WTC11 (cell line): Measurements from ENCODE around the gene PRPF40B.

Experiments used
- CREB1 ChIP-seq: sonication (generic); formaldehyde crosslinking; IDR thresholded peaks from 2 replicates; pipeline ENCODE4 v1.8.0; 2023; ENCODE audit warnings: mild to moderate bottlenecking, missing genetic modification reagents
- CREM ChIP-seq: sonication (generic); formaldehyde crosslinking; IDR thresholded peaks from 2 replicates; pipeline ENCODE4 v1.8.1; 2022; ENCODE audit warnings: mild to moderate bottlenecking, missing genetic modification reagents, moderate library complexity
- NFE2L1 ChIP-seq: sonication (generic); formaldehyde crosslinking; IDR thresholded peaks from 2 replicates; pipeline ENCODE4 v1.8.1; 2023; ENCODE audit warnings: missing genetic modification reagents
- NFYB ChIP-seq: sonication (generic); formaldehyde crosslinking; conservative IDR thresholded peaks from 2 replicates; pipeline ENCODE4 v1.8.0; 2022; ENCODE audit warnings: low read depth, missing genetic modification reagents
- NR1H2 ChIP-seq: sonication (generic); formaldehyde crosslinking; IDR thresholded peaks from 2 replicates; pipeline ENCODE4 v1.9.0; 2021; ENCODE audit warnings: mild to moderate bottlenecking, moderate library complexity, missing genetic modification reagents
- OVOL2 ChIP-seq: fragments of 250-450 bp; sonication (Bioruptor Pico); IDR thresholded peaks from 2 replicates; pipeline ENCODE4 v1.9.0; 2021; ENCODE audit warnings: mild to moderate bottlenecking, borderline replicate concordance
- SOX15 ChIP-seq: fragments of 250-450 bp; sonication (Bioruptor Pico); IDR thresholded peaks from 2 replicates; pipeline ENCODE4 v1.9.0; 2021; ENCODE audit warnings: mild to moderate bottlenecking
- TP53 ChIP-seq: sonication (generic); formaldehyde crosslinking; IDR thresholded peaks from 2 replicates; pipeline ENCODE4 v1.8.1; 2023; ENCODE audit warnings: mild to moderate bottlenecking, missing genetic modification reagents
- ZNF263 ChIP-seq: sonication (generic); formaldehyde crosslinking; IDR thresholded peaks from 2 replicates; pipeline ENCODE4 v1.8.1; 2022; ENCODE audit warnings: low read depth, mild to moderate bottlenecking, moderate library complexity, missing genetic modification reagents
- TF ChIP-seq, protein P1 (sequence below): fragments of 200-600 bp; IDR thresholded peaks from 2 replicates; pipeline ENCODE4 v1.8.0; 2022; ENCODE audit warnings: antibody characterized with exemption
- TF ChIP-seq, protein P2 (sequence below): sonication (generic); formaldehyde crosslinking; conservative IDR thresholded peaks from 2 replicates; pipeline ENCODE4 v1.8.1; 2023; ENCODE audit warnings: mild to moderate bottlenecking, low read depth, missing genetic modification reagents, moderate library complexity
- TF ChIP-seq, protein P3 (sequence below): sonication (generic); formaldehyde crosslinking; IDR thresholded peaks from 2 replicates; pipeline ENCODE4 v1.8.0; 2022; ENCODE audit warnings: mild to moderate bottlenecking, missing genetic modification reagents
- TF ChIP-seq, protein P4 (sequence below): sonication (generic); formaldehyde crosslinking; IDR thresholded peaks from 2 replicates; pipeline ENCODE4 v1.8.0; 2022; ENCODE audit warnings: mild to moderate bottlenecking, missing genetic modification reagents
- TF ChIP-seq, protein P5 (sequence below): sonication (generic); formaldehyde crosslinking; IDR thresholded peaks from 2 replicates; pipeline ENCODE4 v1.8.1; 2023; ENCODE audit warnings: mild to moderate bottlenecking, missing genetic modification reagents

DNA sequence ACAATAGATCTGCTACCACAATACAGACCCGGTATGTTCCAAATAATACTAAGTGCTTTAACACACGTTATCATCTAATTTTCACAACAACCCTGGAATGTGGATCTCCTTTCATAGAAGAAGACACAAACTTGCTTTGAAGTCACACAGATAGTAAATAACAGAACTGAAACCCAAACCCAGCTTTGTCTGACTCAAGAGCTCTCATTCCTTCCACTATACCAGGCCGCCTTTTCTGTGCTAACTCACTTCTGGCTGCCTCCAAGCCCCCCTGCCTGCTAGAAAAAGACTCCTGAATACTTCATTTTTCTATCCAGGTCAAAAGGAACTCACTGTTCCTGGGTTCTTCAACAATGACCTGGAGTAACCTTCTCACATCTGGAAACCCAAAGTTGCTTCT lies 37.8 kb downstream of the PRPF40B start:
- TF ChIP-seq, protein P1, sequence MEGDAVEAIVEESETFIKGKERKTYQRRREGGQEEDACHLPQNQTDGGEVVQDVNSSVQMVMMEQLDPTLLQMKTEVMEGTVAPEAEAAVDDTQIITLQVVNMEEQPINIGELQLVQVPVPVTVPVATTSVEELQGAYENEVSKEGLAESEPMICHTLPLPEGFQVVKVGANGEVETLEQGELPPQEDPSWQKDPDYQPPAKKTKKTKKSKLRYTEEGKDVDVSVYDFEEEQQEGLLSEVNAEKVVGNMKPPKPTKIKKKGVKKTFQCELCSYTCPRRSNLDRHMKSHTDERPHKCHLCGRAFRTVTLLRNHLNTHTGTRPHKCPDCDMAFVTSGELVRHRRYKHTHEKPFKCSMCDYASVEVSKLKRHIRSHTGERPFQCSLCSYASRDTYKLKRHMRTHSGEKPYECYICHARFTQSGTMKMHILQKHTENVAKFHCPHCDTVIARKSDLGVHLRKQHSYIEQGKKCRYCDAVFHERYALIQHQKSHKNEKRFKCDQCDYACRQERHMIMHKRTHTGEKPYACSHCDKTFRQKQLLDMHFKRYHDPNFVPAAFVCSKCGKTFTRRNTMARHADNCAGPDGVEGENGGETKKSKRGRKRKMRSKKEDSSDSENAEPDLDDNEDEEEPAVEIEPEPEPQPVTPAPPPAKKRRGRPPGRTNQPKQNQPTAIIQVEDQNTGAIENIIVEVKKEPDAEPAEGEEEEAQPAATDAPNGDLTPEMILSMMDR, result no peak
- TF ChIP-seq, protein P2, sequence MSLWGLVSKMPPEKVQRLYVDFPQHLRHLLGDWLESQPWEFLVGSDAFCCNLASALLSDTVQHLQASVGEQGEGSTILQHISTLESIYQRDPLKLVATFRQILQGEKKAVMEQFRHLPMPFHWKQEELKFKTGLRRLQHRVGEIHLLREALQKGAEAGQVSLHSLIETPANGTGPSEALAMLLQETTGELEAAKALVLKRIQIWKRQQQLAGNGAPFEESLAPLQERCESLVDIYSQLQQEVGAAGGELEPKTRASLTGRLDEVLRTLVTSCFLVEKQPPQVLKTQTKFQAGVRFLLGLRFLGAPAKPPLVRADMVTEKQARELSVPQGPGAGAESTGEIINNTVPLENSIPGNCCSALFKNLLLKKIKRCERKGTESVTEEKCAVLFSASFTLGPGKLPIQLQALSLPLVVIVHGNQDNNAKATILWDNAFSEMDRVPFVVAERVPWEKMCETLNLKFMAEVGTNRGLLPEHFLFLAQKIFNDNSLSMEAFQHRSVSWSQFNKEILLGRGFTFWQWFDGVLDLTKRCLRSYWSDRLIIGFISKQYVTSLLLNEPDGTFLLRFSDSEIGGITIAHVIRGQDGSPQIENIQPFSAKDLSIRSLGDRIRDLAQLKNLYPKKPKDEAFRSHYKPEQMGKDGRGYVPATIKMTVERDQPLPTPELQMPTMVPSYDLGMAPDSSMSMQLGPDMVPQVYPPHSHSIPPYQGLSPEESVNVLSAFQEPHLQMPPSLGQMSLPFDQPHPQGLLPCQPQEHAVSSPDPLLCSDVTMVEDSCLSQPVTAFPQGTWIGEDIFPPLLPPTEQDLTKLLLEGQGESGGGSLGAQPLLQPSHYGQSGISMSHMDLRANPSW (CRISPR knock-in tag), result no peak
- TF ChIP-seq CREB1 (CRISPR knock-in tag), result no peak
- TF ChIP-seq, protein P3, sequence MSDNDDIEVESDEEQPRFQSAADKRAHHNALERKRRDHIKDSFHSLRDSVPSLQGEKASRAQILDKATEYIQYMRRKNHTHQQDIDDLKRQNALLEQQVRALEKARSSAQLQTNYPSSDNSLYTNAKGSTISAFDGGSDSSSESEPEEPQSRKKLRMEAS (CRISPR knock-in tag), result no peak
- TF ChIP-seq, protein P4, sequence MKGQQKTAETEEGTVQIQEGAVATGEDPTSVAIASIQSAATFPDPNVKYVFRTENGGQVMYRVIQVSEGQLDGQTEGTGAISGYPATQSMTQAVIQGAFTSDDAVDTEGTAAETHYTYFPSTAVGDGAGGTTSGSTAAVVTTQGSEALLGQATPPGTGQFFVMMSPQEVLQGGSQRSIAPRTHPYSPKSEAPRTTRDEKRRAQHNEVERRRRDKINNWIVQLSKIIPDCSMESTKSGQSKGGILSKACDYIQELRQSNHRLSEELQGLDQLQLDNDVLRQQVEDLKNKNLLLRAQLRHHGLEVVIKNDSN (CRISPR knock-in tag), result no peak
- TF ChIP-seq NFE2L1 (CRISPR knock-in tag), result no peak
- TF ChIP-seq ZNF263 (CRISPR knock-in tag), result no peak
- TF ChIP-seq TP53 (CRISPR knock-in tag), result no peak
- no peak for TF ChIP-seq OVOL2
- no peak for TF ChIP-seq CREM
- no peak for TF ChIP-seq SOX15 (CRISPR knock-in tag)
- TF ChIP-seq, protein P5, sequence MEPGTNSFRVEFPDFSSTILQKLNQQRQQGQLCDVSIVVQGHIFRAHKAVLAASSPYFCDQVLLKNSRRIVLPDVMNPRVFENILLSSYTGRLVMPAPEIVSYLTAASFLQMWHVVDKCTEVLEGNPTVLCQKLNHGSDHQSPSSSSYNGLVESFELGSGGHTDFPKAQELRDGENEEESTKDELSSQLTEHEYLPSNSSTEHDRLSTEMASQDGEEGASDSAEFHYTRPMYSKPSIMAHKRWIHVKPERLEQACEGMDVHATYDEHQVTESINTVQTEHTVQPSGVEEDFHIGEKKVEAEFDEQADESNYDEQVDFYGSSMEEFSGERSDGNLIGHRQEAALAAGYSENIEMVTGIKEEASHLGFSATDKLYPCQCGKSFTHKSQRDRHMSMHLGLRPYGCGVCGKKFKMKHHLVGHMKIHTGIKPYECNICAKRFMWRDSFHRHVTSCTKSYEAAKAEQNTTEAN (CRISPR knock-in tag), result no peak
- TF ChIP-seq NFYB (CRISPR knock-in tag), result no peak
- no peak for TF ChIP-seq NR1H2
